B cell (primary cell): ENCODE results near the gene ANKRD17.

Source experiments
- CTCF ChIP-seq: fragments of 200-600 bp; IDR thresholded peaks from one replicate; pipeline ENCODE4 v1.8.0; 2022; ENCODE audit warnings: antibody characterized with exemption, mild to moderate bottlenecking
- EZH2 ChIP-seq: IDR thresholded peaks from 2 replicates; pipeline ENCODE4 v1.6.1; 2012; ENCODE audit warnings: borderline replicate concordance, low read depth, mild to moderate bottlenecking, moderate library complexity, low read length; ENCODE audit not compliant: insufficient read depth, poor library complexity, severe bottlenecking

GRCh38 chr4:73277201-73277600, 18.6 kb upstream of the ANKRD17 start:
- TF ChIP-seq CTCF: no peak
- TF ChIP-seq EZH2: no peak
